K562 (cell line): ENCODE measurements around the gene CUX1. TPM values are rescaled to one million over a fixed set of nuclear protein-coding genes. Genes with fewer than 3 reads are reported as not detected.

Experiments used
- ATAC-seq: fragments of 200-7000 bp; cut with Tn5 transposase; 3 replicates; pipeline ENCODE4 v1.9.1; 2020; ENCODE audit warnings: moderate library complexity
- BruUV-seq: library from RNA; stranded (reverse); fragments of 400-500 nt; replicated peaks from 2 replicates; lab custom pipeline; 2021; lab: Mats Ljungman, UMichigan
- CTCF ChIA-PET: fragments of 300-600 bp; formaldehyde crosslinking; extraction: SDS; loops from one replicate; lab custom pipeline; 2021; ENCODE audit warnings: low intra/inter-chr PET ratio; lab: Yijun Ruan, JAX
- POLR2A ChIA-PET: fragments of 300-600, 350-650 bp; sonication (Branson Sonifier 250); formaldehyde crosslinking; extraction: SDS; loops from one replicate; lab custom pipeline; 2021; ENCODE audit warnings: antibody characterized with exemption, inconsistent platforms; lab: Yijun Ruan, JAX
- DNase-seq, 4 experiments: peaks; one replicate each; pipeline versions ENCODE4 v3.0.0 to v3.0.0-alpha.2; 2011 to 2018; ENCODE audit warnings: low spot score in 3 of 4, mixed read lengths in 3 of 4; ENCODE audit errors: extremely low read depth in 1 of 4
- FAIRE-seq: peaks from 2 replicates; lab custom pipeline; 2011; peaks lifted over from hg19 to GRCh38; lab: Jason Lieb, UNC
- H2AFZ ChIP-seq: 2 replicates; pipeline ENCODE4 v1.6.0; 2011; ENCODE audit warnings: low read depth, low read length, control low read depth, inconsistent platforms
- H3K27ac ChIP-seq: fragments of 200-600 bp; 3 replicates; pipeline ENCODE4 v1.8.0; 2011; ENCODE audit warnings: low read depth, mild to moderate bottlenecking, control low read depth, inconsistent platforms, low read length, moderate library complexity, mixed read lengths; ENCODE audit errors: extremely low read depth
- H3K27me3 ChIP-seq, 2 experiments: fragments of 300-600 bp in 1 of 2; 2 replicates in 1 of 2; 3 replicates in 1 of 2; pipeline versions ENCODE4 v1.6.0 to v1.8.0; 2011; ENCODE audit warnings: inconsistent platforms in 2 of 2, low read length in 2 of 2, mild to moderate bottlenecking in 1 of 2, mixed read lengths in 1 of 2, moderate library complexity in 1 of 2; ENCODE audit not compliant: control insufficient read depth in 2 of 2, insufficient read depth in 2 of 2
- H3K36me3 ChIP-seq: fragments of 300-600 bp; 3 replicates; pipeline ENCODE4 v1.8.0; 2011; ENCODE audit warnings: mild to moderate bottlenecking, low read length, inconsistent platforms; ENCODE audit not compliant: control insufficient read depth, insufficient read depth
- H3K4me1 ChIP-seq, 2 experiments: fragments of 200-600 bp in 1 of 2; replicated peaks in 1 of 2; 2 replicates in 1 of 2; 3 replicates in 1 of 2; pipeline versions ENCODE4 v1.5.1 to v1.8.0; 2011; ENCODE audit warnings: inconsistent platforms in 2 of 2, low read length in 2 of 2, mild to moderate bottlenecking in 1 of 2, mixed read lengths in 1 of 2, moderate library complexity in 1 of 2; ENCODE audit not compliant: control insufficient read depth in 2 of 2, insufficient read depth in 2 of 2
- H3K4me2 ChIP-seq: 2 replicates; pipeline ENCODE4 v1.6.1; 2011; ENCODE audit warnings: low read length, control low read depth, inconsistent platforms, mixed read lengths; ENCODE audit not compliant: insufficient read depth
- H3K4me3 ChIP-seq: fragments of 200-600 bp; sonication (generic), shearing (Covaris generic); 2 replicates; pipeline ENCODE4 v1.5.1; 2016; ENCODE audit warnings: control low read depth, inconsistent platforms
- H3K79me2 ChIP-seq: fragments of 200-600 bp; 3 replicates; pipeline ENCODE4 v1.8.0; 2011; ENCODE audit warnings: low read length, inconsistent platforms; ENCODE audit not compliant: control insufficient read depth, insufficient read depth
- H3K9ac ChIP-seq, 2 experiments: 2 replicates each; pipeline versions ENCODE4 v1.6.0 to v1.6.1; 2011; ENCODE audit warnings: low read depth in 2 of 2, low read length in 2 of 2, control low read depth in 1 of 2, inconsistent platforms in 1 of 2, mild to moderate bottlenecking in 1 of 2, mixed read lengths in 1 of 2; ENCODE audit not compliant: insufficient read depth in 1 of 2
- H3K9me1 ChIP-seq: one replicate; pipeline ENCODE4 v1.6.0; 2011; ENCODE audit warnings: inconsistent platforms, mild to moderate bottlenecking, low read length, moderate library complexity; ENCODE audit not compliant: control insufficient read depth, insufficient read depth
- H3K9me3 ChIP-seq: replicated peaks from 2 replicates; pipeline ENCODE4 v1.5.1; 2011; ENCODE audit warnings: low read depth, low read length, inconsistent platforms; ENCODE audit not compliant: control insufficient read depth, insufficient read depth
- H4K20me1 ChIP-seq: replicated peaks from 2 replicates; pipeline ENCODE4 v1.6.1; 2011; ENCODE audit warnings: low read length, inconsistent platforms, mixed read lengths; ENCODE audit not compliant: control insufficient read depth, insufficient read depth
- BRCA1 ChIP-seq, 2 experiments: fragments of 450-650 bp in 1 of 2; sonication (generic) in 1 of 2; formaldehyde crosslinking in 1 of 2; IDR thresholded peaks; 2 replicates each; pipeline versions ENCODE4 v1.5.0 to v1.6.1; 2017 to 2020; ENCODE audit warnings: mild to moderate bottlenecking in 1 of 2, missing genetic modification reagents in 1 of 2
- DMBX1 ChIP-seq: fragments of 250-450 bp; sonication (Bioruptor Pico); IDR thresholded peaks from 2 replicates; pipeline ENCODE4 v1.8.0; 2022; ENCODE audit warnings: inconsistent platforms, mild to moderate bottlenecking, moderate library complexity, borderline replicate concordance
- JUND ChIP-seq, 2 experiments: IDR thresholded peaks; 2 replicates in 1 of 2; 3 replicates in 1 of 2; pipeline ENCODE4 v1.6.1; 2011; ENCODE audit warnings: borderline replicate concordance in 2 of 2, low read depth in 2 of 2, low read length in 2 of 2, improper control_type of control experiment in 1 of 2, missing biosample characterization in 1 of 2, missing genetic modification characterization in 1 of 2, missing genetic modification reagents in 1 of 2
- NEUROD1 ChIP-seq: fragments of 150-350 bp; IDR thresholded peaks from 2 replicates; pipeline ENCODE4 v1.6.1; 2014; ENCODE audit warnings: borderline replicate concordance, low read length, low read depth; ENCODE audit not compliant: partially characterized antibody
- POU5F1 ChIP-seq: fragments of 150-350 bp; IDR thresholded peaks from 2 replicates; pipeline ENCODE4 v1.6.1; 2014; ENCODE audit warnings: borderline replicate concordance, low read length, low read depth, mild to moderate bottlenecking; ENCODE audit not compliant: partially characterized antibody
- SREBF2 ChIP-seq: sonication (generic); formaldehyde crosslinking; IDR thresholded peaks from 2 replicates; pipeline ENCODE4 v1.4.0; 2020; ENCODE audit warnings: mild to moderate bottlenecking, missing genetic modification reagents
- ZNF239 ChIP-seq: fragments of 250-450 bp; sonication (Bioruptor Pico); IDR thresholded peaks from 2 replicates; pipeline ENCODE4 v1.4.0; 2020; ENCODE audit warnings: mild to moderate bottlenecking
- ZNF263 ChIP-seq: sonication (generic); formaldehyde crosslinking; IDR thresholded peaks from 2 replicates; pipeline ENCODE4 v1.8.0; 2022; ENCODE audit warnings: mild to moderate bottlenecking, missing genetic modification reagents, borderline replicate concordance
- WGBS: fragments of 100-300 bp; shearing (Covaris generic); methylation state at CpG from one replicate; pipeline ENCODE4 v1.1.6; 2016; ENCODE audit warnings: low coverage, mixed read lengths; ENCODE audit not compliant: insufficient coverage; ENCODE audit errors: missing lambda C conversion rate; 5-methylcytosine and 5-hydroxymethylcytosine counted together
- in situ Hi-C: fragments of 300-500 bp; cut with MboI; formaldehyde crosslinking; loops from 4 replicates; pipeline ENCODE4 v1.15.0; 2018; ENCODE audit warnings: inconsistent platforms, mixed read lengths
- intact Hi-C: fragments of 100-400 bp; cut with micrococcal nuclease; formaldehyde crosslinking; loops from 2 replicates; pipeline ENCODE4 v1.14.2; 2022
- polyA plus RNA-seq, 8 experiments: library from polyadenylated mRNA; depleted of rRNA in 4 of 8; stranded (reverse) in 5 of 8; unstranded in 3 of 8; fragments of >200 nt; fragmentation: Nextera tagmentation in 2 of 8; fragmentation: Illumina TruSeq in 1 of 8; extraction: Ambion mirVana in 2 of 8; extraction: Trizol in 1 of 8; gene quantifications; 2 replicates each; pipeline versions ENCODE4 v1.2.1 to v1.2.3, GENCODE V29; 2011 to 2014; ENCODE audit warnings: inconsistent platforms in 1 of 8, missing spikeins in 1 of 8
- total RNA-seq, 7 experiments: library from RNA; depleted of rRNA in 6 of 7; stranded (reverse); fragments of >200 nt in 6 of 7; fragmentation: Illumina TruSeq in 2 of 7; extraction: Trizol in 2 of 7; gene quantifications; 2 replicates each; pipeline versions ENCODE4 v1.2.1 to v1.2.3, GENCODE V29; 2011 to 2021; ENCODE audit warnings: low replicate concordance in 1 of 7
- TF ChIP-seq, protein P1 (sequence below), 2 experiments: fragments of 450-650 bp; conservative IDR thresholded peaks; 2 replicates each; pipeline ENCODE4 v1.6.1; 2017; ENCODE audit warnings: mild to moderate bottlenecking in 2 of 2, moderate library complexity in 2 of 2
- TF ChIP-seq, protein P2 (sequence below), 2 experiments: IDR thresholded peaks; 2 replicates each; pipeline ENCODE4 v1.6.1; 2011; ENCODE audit warnings: borderline replicate concordance in 1 of 2, control low read depth in 1 of 2, low read depth in 1 of 2, low read length in 1 of 2, mild to moderate bottlenecking in 1 of 2, mixed read lengths in 1 of 2, moderate library complexity in 1 of 2; ENCODE audit not compliant: insufficient read depth in 1 of 2, insufficient read length in 1 of 2, poor library complexity in 1 of 2, severe bottlenecking in 1 of 2; ENCODE audit errors: extremely low read depth in 1 of 2

Gene CUX1
- total and polyA plus RNA-seq, 9 of the 15 experiments (the other 6 are each of a cell fraction or from before 2014, with no cell fraction given) = 3.6 to 55.3 (median 25.2) TPM

DNA sequence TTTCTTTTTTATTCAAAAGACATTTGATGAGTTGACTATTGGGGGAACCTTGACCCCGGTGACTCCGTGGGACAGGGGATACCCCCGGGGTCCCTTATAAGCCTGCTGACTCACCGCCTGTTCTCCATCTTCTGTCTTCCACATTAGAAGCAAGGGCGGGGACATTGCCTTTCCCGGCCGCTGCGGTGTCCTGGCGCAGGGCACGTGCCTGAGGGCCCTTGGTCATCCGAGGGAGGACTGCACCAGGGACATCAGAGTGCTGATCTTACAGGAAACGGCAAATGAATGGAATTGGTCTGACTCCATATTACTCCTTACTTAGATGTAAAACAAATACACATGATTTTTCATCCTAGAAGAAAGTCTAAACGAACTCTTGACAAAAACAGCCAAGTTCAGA lies 170.1 kb downstream of the CUX1 start:
- no peaks in the 10 kb centered on the region for H3K27me3 ChIP-seq
- CTCF ChIA-PET = interaction anchor here (0.6 kb wide), 1 partner anchor 485 kb away, joined by 3 read pairs; no protein-coding TSS in a partner anchor
- no peak overlapping the region for H3K4me2 ChIP-seq
- H3K36me3 ChIP-seq = peaks cover 8% of the 10 kb centered on the region; the same call in 1 of the 3 replicates
- in situ Hi-C loops = no loop called here
- no peak for FAIRE-seq
- intact Hi-C loops = no loop called here
- H3K9me1 ChIP-seq = no peaks in the 10 kb centered on the region
- H3K79me2 ChIP-seq = peaks cover 3% of the 10 kb centered on the region; the same call in 1 of the 3 replicates
- ATAC-seq = peak; percentile 58
- 62% methylated on average over 13 of the region's 13 CpGs for WGBS
- no peaks in the 10 kb centered on the region for H3K9me3 ChIP-seq
- POLR2A ChIA-PET = no interaction called here
- peaks cover 10% of the 10 kb centered on the region; the same call in 1 of the 2 replicates for H4K20me1 ChIP-seq
- H2AFZ ChIP-seq = no peak overlapping the region
- peak overlapping the region in 1 of 2 experiments; percentile 40; a peak in 1 of 4 replicates for H3K9ac ChIP-seq
- DNase-seq = peak in 1 of 4 experiments; percentile 23
- H3K4me3 ChIP-seq = no peak overlapping the region
- H3K4me1 ChIP-seq = peaks cover 3 to 20% of the 10 kb centered on the region in 2 experiments; a peak in 3 of 5 replicates
- BruUV-seq = no TSS peak
- H3K27ac ChIP-seq = no peak overlapping the region
- TF ChIP-seq SREBF2 (CRISPR knock-in tag) = no peak
- no peak for TF ChIP-seq JUND (IDR thresholded peaks at IDR 0.05; ENCODE audit: borderline replicate concordance, low read depth, low read length)
- no peak for TF ChIP-seq JUND (tag; IDR thresholded peaks at IDR 0.05; ENCODE audit: borderline replicate concordance, low read depth, low read length)
- TF ChIP-seq ZNF239 = no peak
- no peak for TF ChIP-seq DMBX1
- no peak for TF ChIP-seq NEUROD1
- TF ChIP-seq, protein P1, sequence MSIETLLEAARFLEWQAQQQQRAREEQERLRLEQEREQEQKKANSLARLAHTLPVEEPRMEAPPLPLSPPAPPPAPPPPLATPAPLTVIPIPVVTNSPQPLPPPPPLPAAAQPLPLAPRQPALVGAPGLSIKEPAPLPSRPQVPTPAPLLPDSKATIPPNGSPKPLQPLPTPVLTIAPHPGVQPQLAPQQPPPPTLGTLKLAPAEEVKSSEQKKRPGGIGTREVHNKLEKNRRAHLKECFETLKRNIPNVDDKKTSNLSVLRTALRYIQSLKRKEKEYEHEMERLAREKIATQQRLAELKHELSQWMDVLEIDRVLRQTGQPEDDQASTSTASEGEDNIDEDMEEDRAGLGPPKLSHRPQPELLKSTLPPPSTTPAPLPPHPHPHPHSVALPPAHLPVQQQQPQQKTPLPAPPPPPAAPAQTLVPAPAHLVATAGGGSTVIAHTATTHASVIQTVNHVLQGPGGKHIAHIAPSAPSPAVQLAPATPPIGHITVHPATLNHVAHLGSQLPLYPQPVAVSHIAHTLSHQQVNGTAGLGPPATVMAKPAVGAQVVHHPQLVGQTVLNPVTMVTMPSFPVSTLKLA (conservative IDR thresholded peaks at IDR 0.05) = 0 out of 4 replicates have a peak, but pooled peaks of 1 of the 2 experiments have one; percentile 19
- TF ChIP-seq, protein P2, sequence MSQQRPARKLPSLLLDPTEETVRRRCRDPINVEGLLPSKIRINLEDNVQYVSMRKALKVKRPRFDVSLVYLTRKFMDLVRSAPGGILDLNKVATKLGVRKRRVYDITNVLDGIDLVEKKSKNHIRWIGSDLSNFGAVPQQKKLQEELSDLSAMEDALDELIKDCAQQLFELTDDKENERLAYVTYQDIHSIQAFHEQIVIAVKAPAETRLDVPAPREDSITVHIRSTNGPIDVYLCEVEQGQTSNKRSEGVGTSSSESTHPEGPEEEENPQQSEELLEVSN (IDR thresholded peaks at IDR 0.05; ENCODE audit: borderline replicate concordance in 1 of 2, extremely low read depth in 1 of 2, insufficient read depth in 1 of 2, insufficient read length in 1 of 2, low read depth in 1 of 2, low read length in 1 of 2, poor library complexity in 1 of 2, severe bottlenecking in 1 of 2) = peak in 1 of 2 experiments; percentile 66
- TF ChIP-seq POU5F1 = no peak
- no peak for TF ChIP-seq BRCA1 (IDR thresholded peaks at IDR 0.05)
- no peak for TF ChIP-seq BRCA1 (CRISPR knock-in tag; IDR thresholded peaks at IDR 0.05)
- TF ChIP-seq ZNF263 (CRISPR knock-in tag) = peak; percentile 78; the same call in 1 of the 2 replicates
